ENCODE results near the gene RBM27.

DNA sequence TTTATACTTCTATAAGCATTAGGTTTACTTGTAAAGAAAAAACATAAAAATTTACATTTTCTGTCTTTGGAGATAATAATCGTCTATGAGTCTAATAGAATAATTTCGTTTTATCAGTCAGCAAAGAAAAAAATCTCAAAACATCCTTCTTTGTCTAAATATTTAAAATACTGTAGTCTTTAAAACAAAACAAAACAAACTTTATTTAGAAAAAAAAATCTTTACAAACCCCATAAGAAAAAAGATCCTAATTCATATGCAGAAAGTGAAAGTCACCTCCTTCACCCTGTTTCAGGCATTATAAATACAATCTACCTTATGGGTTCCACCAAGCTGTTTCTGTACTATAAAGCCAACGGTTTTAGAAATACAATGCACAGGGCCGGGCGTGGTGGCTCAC is 26.6 kb upstream of the RBM27 start:
- TF ChIP-seq, protein P1, sequence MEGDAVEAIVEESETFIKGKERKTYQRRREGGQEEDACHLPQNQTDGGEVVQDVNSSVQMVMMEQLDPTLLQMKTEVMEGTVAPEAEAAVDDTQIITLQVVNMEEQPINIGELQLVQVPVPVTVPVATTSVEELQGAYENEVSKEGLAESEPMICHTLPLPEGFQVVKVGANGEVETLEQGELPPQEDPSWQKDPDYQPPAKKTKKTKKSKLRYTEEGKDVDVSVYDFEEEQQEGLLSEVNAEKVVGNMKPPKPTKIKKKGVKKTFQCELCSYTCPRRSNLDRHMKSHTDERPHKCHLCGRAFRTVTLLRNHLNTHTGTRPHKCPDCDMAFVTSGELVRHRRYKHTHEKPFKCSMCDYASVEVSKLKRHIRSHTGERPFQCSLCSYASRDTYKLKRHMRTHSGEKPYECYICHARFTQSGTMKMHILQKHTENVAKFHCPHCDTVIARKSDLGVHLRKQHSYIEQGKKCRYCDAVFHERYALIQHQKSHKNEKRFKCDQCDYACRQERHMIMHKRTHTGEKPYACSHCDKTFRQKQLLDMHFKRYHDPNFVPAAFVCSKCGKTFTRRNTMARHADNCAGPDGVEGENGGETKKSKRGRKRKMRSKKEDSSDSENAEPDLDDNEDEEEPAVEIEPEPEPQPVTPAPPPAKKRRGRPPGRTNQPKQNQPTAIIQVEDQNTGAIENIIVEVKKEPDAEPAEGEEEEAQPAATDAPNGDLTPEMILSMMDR (IDR thresholded peaks at IDR 0.05) = no peak
- TF ChIP-seq TCF7L2 (IDR thresholded peaks at IDR 0.05; ENCODE audit: low read depth, low read length) (no peak), POLR2AphosphoS5 (IDR thresholded peaks at IDR 0.05; ENCODE audit: low read depth, low read length) (no peak)
- TF ChIP-seq, protein P2, sequence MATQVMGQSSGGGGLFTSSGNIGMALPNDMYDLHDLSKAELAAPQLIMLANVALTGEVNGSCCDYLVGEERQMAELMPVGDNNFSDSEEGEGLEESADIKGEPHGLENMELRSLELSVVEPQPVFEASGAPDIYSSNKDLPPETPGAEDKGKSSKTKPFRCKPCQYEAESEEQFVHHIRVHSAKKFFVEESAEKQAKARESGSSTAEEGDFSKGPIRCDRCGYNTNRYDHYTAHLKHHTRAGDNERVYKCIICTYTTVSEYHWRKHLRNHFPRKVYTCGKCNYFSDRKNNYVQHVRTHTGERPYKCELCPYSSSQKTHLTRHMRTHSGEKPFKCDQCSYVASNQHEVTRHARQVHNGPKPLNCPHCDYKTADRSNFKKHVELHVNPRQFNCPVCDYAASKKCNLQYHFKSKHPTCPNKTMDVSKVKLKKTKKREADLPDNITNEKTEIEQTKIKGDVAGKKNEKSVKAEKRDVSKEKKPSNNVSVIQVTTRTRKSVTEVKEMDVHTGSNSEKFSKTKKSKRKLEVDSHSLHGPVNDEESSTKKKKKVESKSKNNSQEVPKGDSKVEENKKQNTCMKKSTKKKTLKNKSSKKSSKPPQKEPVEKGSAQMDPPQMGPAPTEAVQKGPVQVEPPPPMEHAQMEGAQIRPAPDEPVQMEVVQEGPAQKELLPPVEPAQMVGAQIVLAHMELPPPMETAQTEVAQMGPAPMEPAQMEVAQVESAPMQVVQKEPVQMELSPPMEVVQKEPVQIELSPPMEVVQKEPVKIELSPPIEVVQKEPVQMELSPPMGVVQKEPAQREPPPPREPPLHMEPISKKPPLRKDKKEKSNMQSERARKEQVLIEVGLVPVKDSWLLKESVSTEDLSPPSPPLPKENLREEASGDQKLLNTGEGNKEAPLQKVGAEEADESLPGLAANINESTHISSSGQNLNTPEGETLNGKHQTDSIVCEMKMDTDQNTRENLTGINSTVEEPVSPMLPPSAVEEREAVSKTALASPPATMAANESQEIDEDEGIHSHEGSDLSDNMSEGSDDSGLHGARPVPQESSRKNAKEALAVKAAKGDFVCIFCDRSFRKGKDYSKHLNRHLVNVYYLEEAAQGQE (IDR thresholded peaks at IDR 0.05; ENCODE audit: insufficient read depth in 1 of 2, low read depth in 2 of 2, low read length in 1 of 2) = no peak

All from Panc1 (cell line).